Transverse colon (tissue), 4 donors: ENCODE data around the gene TRIL. TPM values are rescaled to one million over a fixed set of nuclear protein-coding genes. Genes with fewer than 3 reads are reported as not detected.

Experiments
- DNase-seq: peaks from one replicate; pipeline ENCODE4 v3.0.0-alpha.2; 2019
- H3K27ac ChIP-seq, 4 donors: fragments of 200-600 bp; sonication (generic); 2 replicates each; pipeline ENCODE4 v1.5.1; 2016 to 2018; ENCODE audit warnings: inconsistent platforms in 4 of 4
- H3K27me3 ChIP-seq: fragments of 200-600 bp; sonication (generic); 2 replicates; pipeline ENCODE4 v1.5.1; 2017; ENCODE audit warnings: inconsistent platforms
- H3K36me3 ChIP-seq, 4 donors: fragments of 200-600 bp; sonication (generic); 2 replicates each; pipeline ENCODE4 v1.5.1; 2017 to 2019; ENCODE audit warnings: inconsistent platforms in 4 of 4
- H3K4me1 ChIP-seq, 4 donors: fragments of 200-600 bp; sonication (generic); 2 replicates each; pipeline ENCODE4 v1.5.1; 2017 to 2020; ENCODE audit warnings: inconsistent platforms in 4 of 4
- H3K4me3 ChIP-seq, 4 donors: fragments of 200-600 bp; sonication (generic); 1 replicate in 1 of 4; 2 replicates in 3 of 4; pipeline versions ENCODE4 v1.5.1 to v1.6.1; 2017 to 2019; ENCODE audit warnings: inconsistent platforms in 4 of 4
- H3K9me3 ChIP-seq, 2 donors: fragments of 200-600 bp; sonication (generic); 2 replicates each; pipeline ENCODE4 v1.5.1; 2017 to 2019; ENCODE audit warnings: inconsistent platforms in 2 of 2
- CTCF ChIP-seq, 5 experiments: fragments of 200-600 bp in 3 of 5; fragments of 450-650 bp in 2 of 5; sonication (generic) in 3 of 5; IDR thresholded peaks; 1 replicate in 2 of 5; 2 replicates in 3 of 5; pipeline ENCODE4 v1.5.1; 2016 to 2017; ENCODE audit warnings: antibody characterized with exemption in 5 of 5, inconsistent platforms in 3 of 5, mild to moderate bottlenecking in 2 of 5, moderate library complexity in 1 of 5
- EP300 ChIP-seq: sonication (generic); formaldehyde crosslinking; IDR thresholded peaks from one replicate; pipeline ENCODE4 v1.6.1; 2017; ENCODE audit warnings: antibody characterized with exemption, low read depth
- POLR2A ChIP-seq: fragments of 450-650 bp; IDR thresholded peaks from one replicate; pipeline ENCODE4 v1.6.1; 2016; ENCODE audit warnings: antibody characterized with exemption, mild to moderate bottlenecking, moderate library complexity
- POLR2AphosphoS5 ChIP-seq, 3 donors: sonication (generic); formaldehyde crosslinking; IDR thresholded peaks; one replicate each; pipeline ENCODE4 v1.6.1; 2016; ENCODE audit warnings: antibody characterized with exemption in 3 of 3
- WGBS, 2 donors: methylation state at CpG; one replicate each; pipeline ENCODE4 v1.1.5; 2018; ENCODE audit warnings: low coverage in 1 of 2; 5-methylcytosine and 5-hydroxymethylcytosine counted together
- in situ Hi-C, 4 donors: fragments of 200-750 bp; cut with MboI; loops; one replicate each; pipeline versions ENCODE4 v1.15.0 to v1.15.1; 2017; ENCODE audit warnings: low sequenced_read_pairs in 3 of 4, low pct_ligation_motif_present in 1 of 4, low pct_unique_long_range_greater_than_20kb in 1 of 4
- intact Hi-C: fragments of 100-400 bp; cut with DNase I; formaldehyde crosslinking; loops from one replicate; pipeline ENCODE4 v1.15.1; 2023; ENCODE audit warnings: low total_unique reads
- total RNA-seq, 4 donors: library from RNA; depleted of rRNA; stranded (reverse); fragments of >200 nt; gene quantifications; one replicate each; pipeline ENCODE4 v1.1.0, GENCODE V29; 2016

The TRIL gene
- total RNA-seq, 4 donors from 2014 or later = 0.79 to 3.0 (median 1.0) TPM

GRCh38 chr7:28955718-28956607 lies 2.2 kb downstream of the TRIL start:
- in situ Hi-C loops = no loop called here
- peak; percentile 88 for DNase-seq

GRCh38 chr7:28955356-28955717 lies 2.8 kb downstream of the TRIL start:
- no peak for DNase-seq
- Histone ChIP-seq H3K4me3 (peak overlapping the region in 2 of 4 donors; percentile 53 to 63), H3K36me3 (no peaks in the 10 kb centered on the region), H3K27ac (peak overlapping the region; percentile 60 to 73 (median 68)), H3K4me1 (peaks cover 9 to 36% (median 31%) of the 10 kb centered on the region in 4 donors), H3K9me3 (no peaks in the 10 kb centered on the region), H3K27me3 (peaks cover 49% of the 10 kb centered on the region)
- 78% methylated on average over 10 of the region's 22 CpGs; no CpG with 5 or more reads in 1 of the 2 donors for WGBS, 2 donors
- intact Hi-C loops = no loop called here
- no peak for TF ChIP-seq EP300
- in situ Hi-C loops = no loop called here

More at GRCh38 chr7:28955718-28956607, 2.2 kb downstream of the TRIL start:
- Histone ChIP-seq H3K9me3 (no peaks in the 10 kb centered on the region), H3K36me3 (no peaks in the 10 kb centered on the region), H3K4me1 (peaks cover 9 to 36% (median 31%) of the 10 kb centered on the region in 4 donors), H3K4me3 (peak overlapping the region; percentile 18 to 63 (median 44)), H3K27me3 (peaks cover 49% of the 10 kb centered on the region), H3K27ac (peak overlapping the region; percentile 60 to 73 (median 68))
- intact Hi-C loops = no loop called here
- 11% methylated on average over 65 of the region's 104 CpGs; no CpG with 5 or more reads in 1 of the 2 donors for WGBS, 2 donors
- TF ChIP-seq POLR2AphosphoS5 (IDR thresholded peaks at IDR 0.05) (peak in 2 of 3 donors; percentile 71 to 74), POLR2A (peak; percentile 43), EP300 (no peak), CTCF (IDR thresholded peaks at IDR 0.05) (peak; percentile 49 to 90 (median 55))

- intact Hi-C loops (no loop called here), in situ Hi-C loops (no loop called here)
- no peak overlapping the region for H3K4me3 ChIP-seq
- H3K36me3 ChIP-seq = no peaks in the 10 kb centered on the region
- WGBS, 2 donors = 44 to 71% methylated on average over 4 to 5 of the region's 5 CpGs
- peaks cover 49% of the 10 kb centered on the region for H3K27me3 ChIP-seq
- peak overlapping the region; percentile 60 to 73 (median 68) for H3K27ac ChIP-seq
- TF ChIP-seq POLR2A (no peak), EP300 (no peak), CTCF (IDR thresholded peaks at IDR 0.05) (no peak), POLR2AphosphoS5 (IDR thresholded peaks at IDR 0.05) (no peak)
- no peaks in the 10 kb centered on the region for H3K9me3 ChIP-seq
- DNase-seq = no peak
- H3K4me1 ChIP-seq = peaks cover 9 to 36% (median 31%) of the 10 kb centered on the region in 4 donors
Measured at GRCh38 chr7:28954946-28955345, 3.2 kb downstream of the TRIL start.

- Histone ChIP-seq H3K4me3 (no peak overlapping the region), H3K9me3 (no peaks in the 10 kb centered on the region), H3K36me3 (no peaks in the 10 kb centered on the region), H3K27me3 (peaks cover 49% of the 10 kb centered on the region), H3K27ac (peak overlapping the region in 2 of 4 donors; percentile 14), H3K4me1 (peaks cover 9 to 36% (median 31%) of the 10 kb centered on the region in 4 donors)
- TF ChIP-seq EP300 (no peak), CTCF (IDR thresholded peaks at IDR 0.05) (no peak), POLR2A (no peak), POLR2AphosphoS5 (IDR thresholded peaks at IDR 0.05) (no peak)
- DNase-seq = no peak
- in situ Hi-C loops (no loop called here), intact Hi-C loops (no loop called here)
Measured at GRCh38 chr7:28954471-28954870, 3.7 kb downstream of the TRIL start.
